ENCODE measurements around the gene KRTAP4-8.

GRCh38 chr17:41065829-41066624 lies 31.9 kb downstream of the KRTAP4-8 start, which contains the start of gene KRTAP2-4:
- TF ChIP-seq, protein P1, sequence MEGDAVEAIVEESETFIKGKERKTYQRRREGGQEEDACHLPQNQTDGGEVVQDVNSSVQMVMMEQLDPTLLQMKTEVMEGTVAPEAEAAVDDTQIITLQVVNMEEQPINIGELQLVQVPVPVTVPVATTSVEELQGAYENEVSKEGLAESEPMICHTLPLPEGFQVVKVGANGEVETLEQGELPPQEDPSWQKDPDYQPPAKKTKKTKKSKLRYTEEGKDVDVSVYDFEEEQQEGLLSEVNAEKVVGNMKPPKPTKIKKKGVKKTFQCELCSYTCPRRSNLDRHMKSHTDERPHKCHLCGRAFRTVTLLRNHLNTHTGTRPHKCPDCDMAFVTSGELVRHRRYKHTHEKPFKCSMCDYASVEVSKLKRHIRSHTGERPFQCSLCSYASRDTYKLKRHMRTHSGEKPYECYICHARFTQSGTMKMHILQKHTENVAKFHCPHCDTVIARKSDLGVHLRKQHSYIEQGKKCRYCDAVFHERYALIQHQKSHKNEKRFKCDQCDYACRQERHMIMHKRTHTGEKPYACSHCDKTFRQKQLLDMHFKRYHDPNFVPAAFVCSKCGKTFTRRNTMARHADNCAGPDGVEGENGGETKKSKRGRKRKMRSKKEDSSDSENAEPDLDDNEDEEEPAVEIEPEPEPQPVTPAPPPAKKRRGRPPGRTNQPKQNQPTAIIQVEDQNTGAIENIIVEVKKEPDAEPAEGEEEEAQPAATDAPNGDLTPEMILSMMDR (IDR thresholded peaks at IDR 0.05; ENCODE audit: control extremely low read depth in 1 of 3, insufficient read depth in 1 of 3, low read depth in 1 of 3, low read length in 3 of 3) = no peak
- TF ChIP-seq POLR2AphosphoS5 (IDR thresholded peaks at IDR 0.05; ENCODE audit: low read depth, low read length) (no peak), YY1 (IDR thresholded peaks at IDR 0.05; ENCODE audit: low read depth, low read length) (no peak), SIX5 (IDR thresholded peaks at IDR 0.05; ENCODE audit: low read depth, low read length) (no peak), JUND (IDR thresholded peaks at IDR 0.05; ENCODE audit: low read length) (no peak), RFX5 (IDR thresholded peaks at IDR 0.05; ENCODE audit: borderline replicate concordance, low read depth, low read length) (no peak), POLR2A (IDR thresholded peaks at IDR 0.05; ENCODE audit: control extremely low read depth in 1 of 2, low read depth in 2 of 2, low read length in 2 of 2) (no peak), RNF2 (IDR thresholded peaks at IDR 0.05; ENCODE audit: borderline replicate concordance, low read depth, low read length, missing control alignments, poor library complexity, severe bottlenecking) (no peak), ATF2 (IDR thresholded peaks at IDR 0.05; ENCODE audit: low read length) (no peak), GABPA (IDR thresholded peaks at IDR 0.05; ENCODE audit: borderline replicate concordance, insufficient read depth, low read length) (no peak)
